ENCODE measurements around the gene PDK3.

PDK3 gene

DNA sequence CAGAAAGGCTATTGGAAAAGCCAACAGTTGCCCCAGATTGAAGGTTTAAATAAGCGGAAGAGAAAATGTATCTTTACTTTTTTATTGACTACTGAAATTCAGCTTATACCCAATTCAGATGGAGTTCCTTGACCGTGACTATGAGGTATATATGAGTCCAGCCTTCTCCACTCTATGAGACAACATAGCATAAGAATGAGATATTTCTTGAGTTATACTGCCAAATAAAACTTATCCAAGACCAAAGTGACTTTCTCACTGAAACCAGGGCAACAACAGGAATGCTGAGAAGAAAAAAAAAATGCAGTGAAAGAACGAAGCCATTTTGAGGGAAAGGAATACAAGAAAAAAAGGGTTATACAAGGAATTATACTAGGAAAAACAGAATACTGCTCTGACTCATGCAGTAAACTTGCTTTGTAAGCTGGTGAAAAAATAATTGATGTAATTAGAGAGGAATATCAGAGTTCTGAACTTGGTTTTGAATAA is 16.3 kb upstream of the PDK3 start:
- no peak overlapping the region for H3K4me3 ChIP-seq (ENCODE audit: low read depth, low read length)
- in situ Hi-C loops (cut with HindIII; ENCODE audit: low sequenced_read_pairs) = no loop called here
- DNase-seq (ENCODE audit: low read depth) = no peak
- TF ChIP-seq, protein P1, sequence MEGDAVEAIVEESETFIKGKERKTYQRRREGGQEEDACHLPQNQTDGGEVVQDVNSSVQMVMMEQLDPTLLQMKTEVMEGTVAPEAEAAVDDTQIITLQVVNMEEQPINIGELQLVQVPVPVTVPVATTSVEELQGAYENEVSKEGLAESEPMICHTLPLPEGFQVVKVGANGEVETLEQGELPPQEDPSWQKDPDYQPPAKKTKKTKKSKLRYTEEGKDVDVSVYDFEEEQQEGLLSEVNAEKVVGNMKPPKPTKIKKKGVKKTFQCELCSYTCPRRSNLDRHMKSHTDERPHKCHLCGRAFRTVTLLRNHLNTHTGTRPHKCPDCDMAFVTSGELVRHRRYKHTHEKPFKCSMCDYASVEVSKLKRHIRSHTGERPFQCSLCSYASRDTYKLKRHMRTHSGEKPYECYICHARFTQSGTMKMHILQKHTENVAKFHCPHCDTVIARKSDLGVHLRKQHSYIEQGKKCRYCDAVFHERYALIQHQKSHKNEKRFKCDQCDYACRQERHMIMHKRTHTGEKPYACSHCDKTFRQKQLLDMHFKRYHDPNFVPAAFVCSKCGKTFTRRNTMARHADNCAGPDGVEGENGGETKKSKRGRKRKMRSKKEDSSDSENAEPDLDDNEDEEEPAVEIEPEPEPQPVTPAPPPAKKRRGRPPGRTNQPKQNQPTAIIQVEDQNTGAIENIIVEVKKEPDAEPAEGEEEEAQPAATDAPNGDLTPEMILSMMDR (IDR thresholded peaks at IDR 0.05; ENCODE audit: low read depth, low read length, missing control alignments) = no peak

DNA sequence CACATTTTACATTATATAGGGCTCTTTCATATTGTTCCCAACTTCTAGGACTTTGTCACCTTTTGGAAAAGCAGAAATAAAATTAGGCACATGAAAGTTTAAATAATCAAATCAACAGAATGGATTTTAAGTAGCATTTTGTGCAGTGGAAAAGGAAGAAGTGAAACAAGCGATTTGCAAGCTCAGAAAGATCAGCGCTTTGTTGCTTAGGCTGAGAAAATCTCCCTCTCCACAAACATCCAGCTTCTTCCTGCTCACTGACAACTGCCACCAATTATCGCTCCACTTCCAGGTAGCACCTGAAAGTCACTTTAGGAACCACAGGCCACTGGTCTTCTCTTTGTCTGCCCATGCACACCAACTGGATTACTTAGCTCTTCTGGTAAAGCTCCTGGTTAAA is 2.0 kb upstream of the PDK3 start:
- TF ChIP-seq, protein P1 (IDR thresholded peaks at IDR 0.05; ENCODE audit: low read depth, low read length, missing control alignments) = no peak
- H3K4me3 ChIP-seq (ENCODE audit: low read depth, low read length) = no peak overlapping the region
- in situ Hi-C loops (cut with HindIII; ENCODE audit: low sequenced_read_pairs) = no loop called here
- DNase-seq (ENCODE audit: low read depth) = no peak

DNA sequence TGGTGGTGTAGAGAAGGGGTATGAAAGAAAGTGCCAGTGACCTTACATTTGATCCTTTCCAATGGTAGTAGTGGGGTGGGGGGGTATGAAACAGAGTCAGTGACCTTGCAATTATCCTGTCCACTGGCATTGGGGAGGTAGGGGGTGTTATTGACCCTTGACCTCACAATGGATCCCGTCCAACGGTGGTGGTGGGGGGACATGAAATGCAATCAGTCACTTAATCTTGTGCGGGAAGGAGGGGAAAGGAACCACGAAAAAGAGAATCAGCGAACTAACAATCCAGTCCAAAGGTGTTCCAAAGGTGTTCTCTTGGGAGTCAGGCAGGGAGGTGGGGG is 619 bp upstream of the PDK3 start:
- in situ Hi-C loops (cut with HindIII; ENCODE audit: low sequenced_read_pairs) = no loop called here
- TF ChIP-seq, protein P1 (IDR thresholded peaks at IDR 0.05; ENCODE audit: low read depth, low read length, missing control alignments) = no peak
- H3K4me3 ChIP-seq (ENCODE audit: low read depth, low read length) = peak overlapping the region; percentile 52
- DNase-seq (ENCODE audit: low read depth) = no peak

DNA sequence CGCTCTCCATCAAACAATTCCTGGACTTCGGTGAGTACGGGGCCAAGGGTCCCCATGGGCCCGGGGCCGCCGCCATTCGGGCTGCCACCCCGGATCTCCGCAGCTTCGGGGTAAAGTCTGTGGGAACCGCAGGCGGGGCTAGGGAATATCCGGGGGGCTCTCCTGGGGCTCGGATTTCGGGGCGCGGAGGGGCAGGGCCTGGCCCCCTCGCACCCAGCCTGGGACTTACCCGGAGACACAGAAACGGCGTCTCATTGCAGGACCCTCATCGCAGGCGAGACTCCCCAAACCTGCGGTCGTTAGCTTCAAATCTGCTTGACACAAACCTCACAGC is 413 bp downstream of the PDK3 start:
- peak overlapping the region; percentile 52 for H3K4me3 ChIP-seq (ENCODE audit: low read depth, low read length)
- TF ChIP-seq, protein P1 (IDR thresholded peaks at IDR 0.05; ENCODE audit: low read depth, low read length, missing control alignments) = no peak
- no peak for DNase-seq (ENCODE audit: low read depth)
- in situ Hi-C loops (cut with HindIII; ENCODE audit: low sequenced_read_pairs) = no loop called here

DNA sequence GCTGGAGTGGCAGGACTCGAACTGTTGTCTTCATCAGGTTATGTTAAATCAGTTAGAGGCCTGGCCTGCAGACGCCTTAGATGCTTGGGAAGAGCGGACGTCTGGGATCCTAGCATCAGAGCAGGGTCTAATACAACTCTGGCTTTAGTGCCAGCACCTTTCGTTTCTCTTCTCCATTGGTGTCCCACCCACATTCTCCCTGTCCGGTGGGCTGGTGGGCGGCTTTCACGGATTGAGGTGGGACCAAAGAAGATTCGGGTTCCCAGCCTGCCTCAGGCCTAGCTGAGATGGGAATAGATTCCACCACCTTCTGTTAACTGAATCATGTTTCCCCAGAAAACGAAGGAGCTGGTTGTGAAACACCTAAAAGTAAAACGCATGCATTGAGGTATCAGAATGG is 939 bp downstream of the PDK3 start:
- in situ Hi-C loops (cut with HindIII; ENCODE audit: low sequenced_read_pairs) = no loop called here
- DNase-seq (ENCODE audit: low read depth) = no peak
- peak overlapping the region; percentile 52 for H3K4me3 ChIP-seq (ENCODE audit: low read depth, low read length)
- TF ChIP-seq, protein P1 (IDR thresholded peaks at IDR 0.05; ENCODE audit: low read depth, low read length, missing control alignments) = no peak

DNA sequence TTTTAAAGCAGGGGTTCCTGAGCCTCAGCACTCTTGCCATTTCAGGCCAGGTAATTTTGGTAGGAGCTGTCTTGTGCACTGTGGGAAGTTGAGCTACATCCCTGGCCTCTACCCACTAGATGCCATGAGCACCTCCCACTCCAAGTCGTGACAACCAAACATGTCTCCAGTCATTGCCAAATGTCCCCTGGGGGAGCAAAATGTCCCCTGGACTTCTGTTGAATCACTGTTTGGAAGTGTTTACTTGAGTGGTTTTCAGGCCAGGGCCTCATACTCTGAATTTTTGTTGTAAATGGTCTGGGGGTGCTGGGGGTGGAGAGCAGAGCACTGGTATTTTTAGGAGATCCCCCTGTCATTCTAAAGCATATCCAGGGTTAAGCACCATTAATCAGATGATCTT is 3.2 kb downstream of the PDK3 start:
- no peak overlapping the region for H3K4me3 ChIP-seq (ENCODE audit: low read depth, low read length)
- TF ChIP-seq, protein P1 (IDR thresholded peaks at IDR 0.05; ENCODE audit: low read depth, low read length, missing control alignments) = no peak
- no peak for DNase-seq (ENCODE audit: low read depth)
- in situ Hi-C loops (cut with HindIII; ENCODE audit: low sequenced_read_pairs) = no loop called here

DNA sequence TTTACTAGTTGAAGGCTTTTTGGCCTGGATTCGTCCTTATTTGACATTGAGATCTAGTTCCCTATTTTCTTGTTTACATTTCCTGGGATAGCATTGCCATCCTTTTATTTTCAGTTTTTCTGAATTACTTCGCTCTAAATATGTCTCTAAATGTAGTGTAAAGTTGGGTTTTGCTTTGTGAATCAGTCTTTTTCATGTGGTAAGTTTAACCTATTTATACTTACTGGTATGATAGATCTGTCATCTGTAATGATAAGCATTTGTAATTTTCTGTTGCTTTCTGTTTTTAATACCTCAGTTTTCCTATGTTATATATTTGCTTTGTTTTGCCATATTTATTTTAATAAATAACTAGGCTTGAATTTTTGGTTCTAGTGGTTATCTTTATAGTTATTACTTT is 6.7 kb downstream of the PDK3 start:
- in situ Hi-C loops (cut with HindIII; ENCODE audit: low sequenced_read_pairs) = no loop called here
- TF ChIP-seq, protein P1 (IDR thresholded peaks at IDR 0.05; ENCODE audit: low read depth, low read length, missing control alignments) = no peak
- no peak overlapping the region for H3K4me3 ChIP-seq (ENCODE audit: low read depth, low read length)
- no peak for DNase-seq (ENCODE audit: low read depth)

Data from astrocyte of the cerebellum (primary cell).